AG08396 (cell line): ENCODE data around the gene CBY3.
A peak's percentile ranks its signal among the peaks of the same experiment; 100 is the strongest.
"Not testable (repeated sequence)": the region's sequence is repeated elsewhere in the genome, so short reads cannot be mapped to it uniquely, and the experiment has no call there.

ENCODE experiments used
- DNase-seq: peaks from one replicate; pipeline ENCODE4 v3.0.0; 2012; ENCODE audit warnings: low spot score, mixed read lengths

CBY3 gene

GRCh38 chr5:179680780-179681401 lies at the start of gene CBY3:
Gene CBY3 (minus strand): TSS chr5:179681034. CDS start chr5:179680918, 116 bp downstream.
- no peak for DNase-seq

GRCh38 chr5:179730356-179730755 lies 49.5 kb upstream of the CBY3 start:
- no peak for DNase-seq

- no peak for DNase-seq
Measured at GRCh38 chr5:179729727-179730126, 48.9 kb upstream of the CBY3 start.

- no peak for DNase-seq
Measured at GRCh38 chr5:179729303-179729702, 48.5 kb upstream of the CBY3 start.

- DNase-seq: no peak
Measured at GRCh38 chr5:179727106-179727505, 46.3 kb upstream of the CBY3 start.

- DNase-seq: no peak
Measured at GRCh38 chr5:179724163-179724562, 43.3 kb upstream of the CBY3 start.

GRCh38 chr5:179720222-179720621 lies 39.4 kb upstream of the CBY3 start:
- DNase-seq: no peak

GRCh38 chr5:179716286-179716685 lies 35.5 kb upstream of the CBY3 start:
- no peak for DNase-seq

- DNase-seq: no peak
Measured at GRCh38 chr5:179700401-179700918, 19.6 kb upstream of the CBY3 start.

- DNase-seq: peak; percentile 53
Measured at GRCh38 chr5:179699616-179700237, 18.9 kb upstream of the CBY3 start.

- peak; percentile 57 for DNase-seq
Measured at GRCh38 chr5:179698935-179699615, 18.2 kb upstream of the CBY3 start, which contains the start of gene CANX. Gene CANX (plus strand): TSS chr5:179698967. CDS start chr5:179705682, 6,715 bp downstream.

- peak; percentile 100 for DNase-seq
Measured at GRCh38 chr5:179697993-179698934, 17.4 kb upstream of the CBY3 start.

- not testable (repeated sequence) for DNase-seq
Measured at GRCh38 chr5:179697543-179697942, 16.7 kb upstream of the CBY3 start.

- DNase-seq: no peak
Measured at GRCh38 chr5:179697108-179697507, 16.3 kb upstream of the CBY3 start.

- no peak for DNase-seq
Measured at GRCh38 chr5:179696603-179697002, 15.8 kb upstream of the CBY3 start.

GRCh38 chr5:179694561-179694960 lies 13.7 kb upstream of the CBY3 start:
- DNase-seq: no peak

- not testable (repeated sequence) for DNase-seq
Measured at GRCh38 chr5:179689212-179689611, 8.4 kb upstream of the CBY3 start.

GRCh38 chr5:179680014-179680779 lies 637 bp downstream of the CBY3 start:
- DNase-seq: no peak

GRCh38 chr5:179679014-179679674 lies 1.7 kb downstream of the CBY3 start:
- no peak for DNase-seq

GRCh38 chr5:179678223-179679013 lies 2.4 kb downstream of the CBY3 start:
- peak; percentile 99 for DNase-seq
